Activated naive CD8-positive, alpha-beta T cell treated with anti-CD3 and anti-CD28 coated beads, Interleukin-2, amount 50 U/mL, for 24 hours (primary cell): Measurements from ENCODE around the gene EDEM3.

Experiments
- ATAC-seq: fragments of 150-1000 bp; cut with Tn5 transposase; one replicate; pipeline ENCODE4 v1.10.0; 2021
- DNase-seq: peaks from one replicate; pipeline ENCODE4 v3.0.0; 2021
- H3K27ac Mint-ChIP-seq: one replicate; pipeline ENCODE4 v1.8.0; 2021; ENCODE audit warnings: mild to moderate bottlenecking, mixed read lengths
- H3K27me3 Mint-ChIP-seq: one replicate; pipeline ENCODE4 v1.8.0; 2021; ENCODE audit warnings: mixed read lengths
- H3K36me3 Mint-ChIP-seq: one replicate; pipeline ENCODE4 v1.8.0; 2021; ENCODE audit warnings: low read depth, mixed read lengths
- H3K4me1 Mint-ChIP-seq: one replicate; pipeline ENCODE4 v1.8.0; 2021; ENCODE audit warnings: mixed read lengths
- H3K4me3 Mint-ChIP-seq: one replicate; pipeline ENCODE4 v1.8.0; 2021; ENCODE audit warnings: mild to moderate bottlenecking, moderate library complexity, mixed read lengths
- H3K9me3 Mint-ChIP-seq: one replicate; pipeline ENCODE4 v1.8.0; 2021; ENCODE audit warnings: mixed read lengths

EDEM3 gene

GRCh38 chr1:184656221-184656620 is 98.4 kb downstream of the EDEM3 start:
- Mint-ChIP-seq H3K4me1 (no peaks in the 10 kb centered on the region), H3K27ac (no peak overlapping the region), H3K36me3 (no peaks in the 10 kb centered on the region), H3K4me3 (no peak overlapping the region), H3K9me3 (no peaks in the 10 kb centered on the region), H3K27me3 (peaks cover 9% of the 10 kb centered on the region)
- DNase-seq (no peak), ATAC-seq (no peak)

GRCh38 chr1:184655185-184655584 is 99.5 kb downstream of the EDEM3 start:
- H3K4me3 Mint-ChIP-seq = no peak overlapping the region
- H3K36me3 Mint-ChIP-seq = no peaks in the 10 kb centered on the region
- peaks cover 9% of the 10 kb centered on the region for H3K27me3 Mint-ChIP-seq
- H3K9me3 Mint-ChIP-seq = no peaks in the 10 kb centered on the region
- no peak for ATAC-seq
- DNase-seq = no peak
- H3K4me1 Mint-ChIP-seq = no peaks in the 10 kb centered on the region
- no peak overlapping the region for H3K27ac Mint-ChIP-seq

- no peaks in the 10 kb centered on the region for H3K36me3 Mint-ChIP-seq
- DNase-seq = no peak
- H3K9me3 Mint-ChIP-seq = no peaks in the 10 kb centered on the region
- no peak overlapping the region for H3K4me3 Mint-ChIP-seq
- H3K4me1 Mint-ChIP-seq = no peaks in the 10 kb centered on the region
- no peak overlapping the region for H3K27ac Mint-ChIP-seq
- no peak for ATAC-seq
- H3K27me3 Mint-ChIP-seq = peaks cover 12% of the 10 kb centered on the region
Observed at GRCh38 chr1:184650177-184650866, 104.3 kb downstream of the EDEM3 start.

GRCh38 chr1:184649451-184649888 is 105.2 kb downstream of the EDEM3 start:
- no peaks in the 10 kb centered on the region for H3K4me1 Mint-ChIP-seq
- no peak overlapping the region for H3K4me3 Mint-ChIP-seq
- ATAC-seq (no peak), DNase-seq (no peak)
- H3K36me3 Mint-ChIP-seq = no peaks in the 10 kb centered on the region
- H3K27ac Mint-ChIP-seq = no peak overlapping the region
- H3K9me3 Mint-ChIP-seq = no peaks in the 10 kb centered on the region
- H3K27me3 Mint-ChIP-seq = peaks cover 12% of the 10 kb centered on the region

- no peaks in the 10 kb centered on the region for H3K36me3 Mint-ChIP-seq
- no peak for DNase-seq
- H3K27me3 Mint-ChIP-seq = peaks cover 9% of the 10 kb centered on the region
- ATAC-seq = no peak
- no peak overlapping the region for H3K4me3 Mint-ChIP-seq
- H3K9me3 Mint-ChIP-seq = no peaks in the 10 kb centered on the region
- H3K4me1 Mint-ChIP-seq = no peaks in the 10 kb centered on the region
- no peak overlapping the region for H3K27ac Mint-ChIP-seq
Observed at GRCh38 chr1:184648856-184649201, 105.8 kb downstream of the EDEM3 start.

- no peak for DNase-seq
- ATAC-seq = no peak
- Mint-ChIP-seq H3K9me3 (no peaks in the 10 kb centered on the region), H3K27ac (no peak overlapping the region), H3K4me1 (no peaks in the 10 kb centered on the region), H3K36me3 (no peaks in the 10 kb centered on the region), H3K4me3 (no peak overlapping the region), H3K27me3 (peaks cover 9% of the 10 kb centered on the region)
Observed at GRCh38 chr1:184648160-184648855, 106.3 kb downstream of the EDEM3 start.

GRCh38 chr1:184647471-184647870 is 107.2 kb downstream of the EDEM3 start:
- DNase-seq = no peak
- Mint-ChIP-seq H3K4me3 (no peak overlapping the region), H3K36me3 (no peaks in the 10 kb centered on the region), H3K27ac (no peak overlapping the region), H3K27me3 (peaks cover 9% of the 10 kb centered on the region), H3K9me3 (no peaks in the 10 kb centered on the region), H3K4me1 (no peaks in the 10 kb centered on the region)
- no peak for ATAC-seq

- Mint-ChIP-seq H3K4me1 (no peaks in the 10 kb centered on the region), H3K4me3 (no peak overlapping the region), H3K27me3 (peaks cover 13% of the 10 kb centered on the region), H3K9me3 (no peaks in the 10 kb centered on the region), H3K27ac (no peak overlapping the region), H3K36me3 (no peaks in the 10 kb centered on the region)
- DNase-seq = no peak
- ATAC-seq = no peak
Observed at GRCh38 chr1:184646824-184647223, 107.8 kb downstream of the EDEM3 start.

- Mint-ChIP-seq H3K9me3 (no peaks in the 10 kb centered on the region), H3K36me3 (no peaks in the 10 kb centered on the region), H3K4me3 (no peak overlapping the region), H3K4me1 (no peaks in the 10 kb centered on the region), H3K27ac (no peak overlapping the region), H3K27me3 (peaks cover 8% of the 10 kb centered on the region)
- no peak for DNase-seq
- no peak for ATAC-seq
Observed at GRCh38 chr1:184646178-184646701, 108.4 kb downstream of the EDEM3 start.

- DNase-seq (no peak), ATAC-seq (no peak)
- H3K27me3 Mint-ChIP-seq = peaks cover 8% of the 10 kb centered on the region
- H3K4me3 Mint-ChIP-seq = no peak overlapping the region
- no peaks in the 10 kb centered on the region for H3K4me1 Mint-ChIP-seq
- H3K9me3 Mint-ChIP-seq = no peaks in the 10 kb centered on the region
- no peak overlapping the region for H3K27ac Mint-ChIP-seq
- no peaks in the 10 kb centered on the region for H3K36me3 Mint-ChIP-seq
Observed at GRCh38 chr1:184644771-184645170, 109.9 kb downstream of the EDEM3 start.

GRCh38 chr1:184643661-184644060 is 111.0 kb downstream of the EDEM3 start:
- no peak for DNase-seq
- H3K9me3 Mint-ChIP-seq = no peaks in the 10 kb centered on the region
- no peak overlapping the region for H3K4me3 Mint-ChIP-seq
- peaks cover 8% of the 10 kb centered on the region for H3K27me3 Mint-ChIP-seq
- H3K4me1 Mint-ChIP-seq = no peaks in the 10 kb centered on the region
- H3K27ac Mint-ChIP-seq = no peak overlapping the region
- ATAC-seq = no peak
- no peaks in the 10 kb centered on the region for H3K36me3 Mint-ChIP-seq

GRCh38 chr1:184641894-184642293 is 112.8 kb downstream of the EDEM3 start:
- ATAC-seq = no peak
- H3K4me1 Mint-ChIP-seq = no peaks in the 10 kb centered on the region
- no peak overlapping the region for H3K4me3 Mint-ChIP-seq
- H3K9me3 Mint-ChIP-seq = no peaks in the 10 kb centered on the region
- H3K36me3 Mint-ChIP-seq = no peaks in the 10 kb centered on the region
- DNase-seq = no peak
- no peak overlapping the region for H3K27ac Mint-ChIP-seq
- peaks cover 5% of the 10 kb centered on the region for H3K27me3 Mint-ChIP-seq

- no peak overlapping the region for H3K27ac Mint-ChIP-seq
- H3K4me1 Mint-ChIP-seq = no peaks in the 10 kb centered on the region
Observed at GRCh38 chr1:184640505-184640904, 114.2 kb downstream of the EDEM3 start.

More at GRCh38 chr1:184640505-184640904, 114.2 kb downstream of the EDEM3 start:
- peaks cover 5% of the 10 kb centered on the region for H3K27me3 Mint-ChIP-seq
- ATAC-seq (no peak), DNase-seq (no peak)
- no peaks in the 10 kb centered on the region for H3K9me3 Mint-ChIP-seq
- no peak overlapping the region for H3K4me3 Mint-ChIP-seq
- H3K36me3 Mint-ChIP-seq = no peaks in the 10 kb centered on the region
